Heart right ventricle (tissue), 16 donors: ENCODE measurements around the gene KRTAP10-1. TPM values are rescaled to one million over a fixed set of nuclear protein-coding genes. Genes with fewer than 3 reads are reported as not detected.

ENCODE experiments used
- ATAC-seq, 8 donors: fragments of 200-7000 bp; cut with Tn5 transposase; one replicate each; pipeline ENCODE4 v1.9.1; 2020; ENCODE audit warnings: mild to moderate bottlenecking in 8 of 8, moderate library complexity in 8 of 8, moderate number of reproducible peaks in 1 of 8
- DNase-seq, 2 donors: peaks; one replicate each; pipeline ENCODE4 v3.0.0-alpha.2; 2020
- H3K27ac ChIP-seq, 10 donors: fragments of 200-600 bp; sonication (generic) in 2 of 10; one replicate each; pipeline versions ENCODE4 v1.5.0 to v1.8.0; 2020 to 2022; ENCODE audit warnings: mild to moderate bottlenecking in 3 of 10
- H3K27me3 ChIP-seq, 7 donors: fragments of 200-600 bp; one replicate each; pipeline ENCODE4 v1.8.0; 2021 to 2022; ENCODE audit warnings: mild to moderate bottlenecking in 2 of 7
- H3K36me3 ChIP-seq, 9 donors: fragments of 200-600 bp; sonication (generic) in 1 of 9; one replicate each; pipeline versions ENCODE4 v1.5.0 to v1.8.0; 2020 to 2022; ENCODE audit warnings: mild to moderate bottlenecking in 2 of 9
- H3K4me1 ChIP-seq, 9 donors: fragments of 200-600 bp; sonication (generic) in 1 of 9; one replicate each; pipeline versions ENCODE4 v1.5.0 to v1.8.0; 2020 to 2022; ENCODE audit warnings: mild to moderate bottlenecking in 4 of 9
- H3K4me3 ChIP-seq, 10 donors: fragments of 200-600 bp; sonication (generic) in 2 of 10; one replicate each; pipeline versions ENCODE4 v1.5.0 to v1.8.0; 2020 to 2022; ENCODE audit warnings: mild to moderate bottlenecking in 7 of 10, moderate library complexity in 2 of 10
- H3K9me3 ChIP-seq, 11 donors: fragments of 200-600 bp in 10 of 11; sonication (generic) in 2 of 11; one replicate each; pipeline versions ENCODE4 v1.5.0 to v1.8.0; 2013 to 2022; ENCODE audit warnings: mild to moderate bottlenecking in 2 of 11, control low read depth in 1 of 11, moderate library complexity in 1 of 11
- CTCF ChIP-seq, 9 donors: fragments of 200-600 bp; sonication (generic) in 2 of 9; IDR thresholded peaks; one replicate each; pipeline versions ENCODE4 v1.5.0 to v1.8.0; 2021 to 2022; ENCODE audit warnings: antibody characterized with exemption in 9 of 9, mild to moderate bottlenecking in 5 of 9, moderate library complexity in 1 of 9
- WGBS, 2 donors: extraction: QIAGEN DNeasy Blood & Tissue Kit; methylation state at CpG; one replicate each; pipeline ENCODE4 v1.1.7; 2013; ENCODE audit warnings: inconsistent platforms in 1 of 2; 5-methylcytosine and 5-hydroxymethylcytosine counted together
- intact Hi-C, 10 donors: fragments of 100-400 bp; cut with DNase I; formaldehyde crosslinking; loops; one replicate each; pipeline versions ENCODE4 v1.11.1 to v1.14.2; 2022
- polyA plus RNA-seq, 2 donors: library from polyadenylated mRNA; stranded (reverse); fragments of 200-250 nt; gene quantifications; one replicate each; pipeline ENCODE4 v1.2.3, GENCODE V29; 2013
- total RNA-seq, 10 donors: library from RNA; stranded (reverse); fragmentation: NEBNext Ultra II Directional in 3 of 10; extraction: Animal tissue kit (Norgen Biotek cat#: 25700) in 3 of 10; gene quantifications; one replicate each; pipeline versions ENCODE4 v1.2.1 to v1.2.4, GENCODE V29; 2021 to 2023
- donor health status: Arrhythmogenic right ventricular cardiomyopathy.
- donor health status: ischemic (EF 13 %, LVEDD 7.1; RV severe dilation, severe dysfunction).
- donor health status: healthy with polysubstance abuse.
- donor health status: DM: no; HTN: yes; CAD: no.
- donor health status: DM: no; HTN: no; CAD: no.
- donor health status: ischemic (EF 25% LVEDD 6.9; RV normal size, moderate dysfunction).
- donor health status: ischemic (EF 25% LVEDD 5.7; RV mildly dilated, moderate dysfunction).
- donor health status: healthy.
- donor health status: DM: yes; HTN: yes; CAD: no.
- donor health status: Ischemic cardiomyopathy.
- donor health status: ischemic (EF 35%, LVEDD 5.7; RV mildly dilated, moderate dysfunction).
- donor health status: nonischemic (EF 11% LVEDD 7.7; RV severe dilation, severe dysfunction).
- donor health status: DM: yes; HTN: yes; CAD: no.
- donor health status: PGD.
- donor health status: ischemic (EF 29% LVEDD 5.4; RV normal size, mild dysfunction).
- donor health status: nonischemic (EF 23%, LVEDD 6.1; RV moderate dilation, normal function).

The KRTAP10-1 gene
- total and polyA plus RNA-seq, 12 donors = not detected

GRCh38 chr21:44514746-44515358 is 25.1 kb downstream of the KRTAP10-1 start:
- ATAC-seq (no peak), DNase-seq (peak in 1 of 2 donors; percentile 2)
- Histone ChIP-seq H3K36me3 (no peaks in the 10 kb centered on the region), H3K4me1 (peaks cover 0 to 10% (median 6%) of the 10 kb centered on the region in 9 donors), H3K27me3 (peaks cover 0 to 29% (median 14%) of the 10 kb centered on the region in 7 donors), H3K4me3 (no peak overlapping the region), H3K9me3 (no peaks in the 10 kb centered on the region), H3K27ac (no peak overlapping the region)
- intact Hi-C loops = loop anchor here in 6 of 10 donors (5.0 to 10.0 kb wide), 4 partner anchors 222 to 280 kb away; no protein-coding TSS in a partner anchor
- TF ChIP-seq CTCF (IDR thresholded peaks at IDR 0.05) = no peak
- 84 to 90% methylated on average over 11 of the region's 11 CpGs for WGBS, 2 donors

- H3K27ac ChIP-seq = no peak overlapping the region
- intact Hi-C loops = loop anchor here in 6 of 10 donors (5.0 to 10.0 kb wide), 3 partner anchors 228 to 281 kb away; no protein-coding TSS in a partner anchor
- peaks cover 0 to 27% (median 17%) of the 10 kb centered on the region in 7 donors for H3K27me3 ChIP-seq
- no peaks in the 10 kb centered on the region for H3K36me3 ChIP-seq
- no peaks in the 10 kb centered on the region for H3K9me3 ChIP-seq
- ATAC-seq = no peak
- WGBS, 2 donors = 89 to 93% methylated on average over 7 of the region's 7 CpGs
- peaks cover 0 to 10% (median 6%) of the 10 kb centered on the region in 9 donors for H3K4me1 ChIP-seq
- DNase-seq = peak in 1 of 2 donors; percentile 2
- no peak overlapping the region for H3K4me3 ChIP-seq
- TF ChIP-seq CTCF (IDR thresholded peaks at IDR 0.05) = no peak
Observed at GRCh38 chr21:44514218-44514520, 25.8 kb downstream of the KRTAP10-1 start.

- no peak for TF ChIP-seq CTCF (IDR thresholded peaks at IDR 0.05)
- DNase-seq = peak in 1 of 2 donors; percentile 6
- Histone ChIP-seq H3K36me3 (no peaks in the 10 kb centered on the region), H3K27me3 (peaks cover 0 to 31% (median 17%) of the 10 kb centered on the region in 7 donors), H3K4me1 (peaks cover 0 to 10% (median 6%) of the 10 kb centered on the region in 9 donors), H3K9me3 (no peaks in the 10 kb centered on the region), H3K27ac (no peak overlapping the region), H3K4me3 (no peak overlapping the region)
- WGBS, 2 donors = 64 to 73% methylated on average over 15 of the region's 15 CpGs
- intact Hi-C loops = loop anchor here in 6 of 10 donors (5.0 to 10.0 kb wide), 3 partner anchors 229 to 281 kb away; no protein-coding TSS in a partner anchor
- ATAC-seq = no peak
Observed at GRCh38 chr21:44513389-44514217, 26.4 kb downstream of the KRTAP10-1 start.
